ENCODE measurements around the gene FSTL4. TPM values are rescaled to one million over a fixed set of nuclear protein-coding genes. Genes with fewer than 3 reads are reported as not detected.

The FSTL4 gene
- total and polyA plus RNA-seq, 2 experiments from 2014 or later = 1.4 to 2.8 TPM

- TF ChIP-seq ZNF462 (CRISPR knock-in tag; IDR thresholded peaks at IDR 0.05) (no peak), JUNB (IDR thresholded peaks at IDR 0.05; ENCODE audit: unreplicated experiment) (no peak)
These were observed 227.0 kb downstream of the FSTL4 start (continued) for GRCh38 chr5:133385346-133385745.

GRCh38 chr5:133384903-133385302, 227.4 kb downstream of the FSTL4 start:
- H3K27ac Mint-ChIP-seq = no peak overlapping the region
- peaks cover 10% of the 10 kb centered on the region; the same call in 1 of the 2 replicates for H3K4me1 ChIP-seq (ENCODE audit: insufficient read depth)
- DNase-seq (ENCODE audit: low spot score) (no peak), ATAC-seq (no peak)
- no peak overlapping the region for H3K4me2 ChIP-seq
- TF ChIP-seq REST (IDR thresholded peaks at IDR 0.05; ENCODE audit: unreplicated experiment) = no peak
- H3K27me3 ChIP-seq (ENCODE audit: insufficient read depth) = no peaks in the 10 kb centered on the region
- H4K20me1 ChIP-seq (replicated peaks; ENCODE audit: insufficient read depth) = no peaks in the 10 kb centered on the region
- H3K79me2 ChIP-seq (replicated peaks; ENCODE audit: insufficient read depth) = no peaks in the 10 kb centered on the region
- no peak overlapping the region for H3K4me3 Mint-ChIP-seq
- H3K36me3 Mint-ChIP-seq (ENCODE audit: low read depth) = no peaks in the 10 kb centered on the region
- H3K27me3 Mint-ChIP-seq (ENCODE audit: insufficient read depth, low read depth, poor library complexity) = peaks cover 9% of the 10 kb centered on the region
- H3K9me2 ChIP-seq (ENCODE audit: insufficient read depth) = peaks cover 2% of the 10 kb centered on the region; the same call in 1 of the 2 replicates
- no peak overlapping the region for H3K4me3 ChIP-seq
- no peaks in the 10 kb centered on the region for H3F3A ChIP-seq (replicated peaks; ENCODE audit: low read depth)
- H3K27ac ChIP-seq (ENCODE audit: low read depth) = no peak overlapping the region
- H3K9me3 Mint-ChIP-seq = no peaks in the 10 kb centered on the region; the same call in 1 of the 3 replicates
- H3K36me3 ChIP-seq (ENCODE audit: insufficient read depth) = no peaks in the 10 kb centered on the region
- no peak overlapping the region for H2AFZ ChIP-seq
- H3K4me1 Mint-ChIP-seq = peaks cover 25% of the 10 kb centered on the region
